ENCODE data around the gene AQP9. TPM values are rescaled to one million over a fixed set of nuclear protein-coding genes. Genes with fewer than 3 reads are reported as not detected.
"Not testable (repeated sequence)": the region's sequence is repeated elsewhere in the genome, so short reads cannot be mapped to it uniquely, and the experiment has no call there.

The AQP9 gene
- total RNA-seq, 2 donors from 2014 or later: 0.26 to 1.6 TPM

DNA sequence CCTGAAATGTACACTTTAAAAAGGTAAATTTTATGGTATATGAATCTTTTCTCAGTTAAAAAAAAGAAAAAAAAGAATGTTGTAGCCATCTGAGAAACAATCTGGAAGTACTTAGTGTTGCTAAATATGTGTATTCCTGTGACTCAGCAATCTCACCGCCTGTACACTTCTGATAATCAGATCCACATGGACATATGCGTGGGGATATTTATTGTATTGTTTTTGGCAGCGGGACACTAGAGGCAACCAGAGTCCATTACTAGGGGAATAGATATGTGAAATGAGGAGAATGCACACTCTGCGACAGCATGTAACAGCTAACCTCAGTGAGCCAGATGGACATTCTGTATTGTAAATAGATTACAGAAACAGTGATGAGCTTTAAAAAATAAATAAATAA is 65.4 kb downstream of the AQP9 start:
- H3K36me3 ChIP-seq (replicated peaks in 1 of 2; ENCODE audit: insufficient read depth in 1 of 2, low read depth in 2 of 2): no peaks in the 10 kb centered on the region
- H3K4me3 ChIP-seq: no peak overlapping the region
- DNase-seq (no peak), ATAC-seq (no peak)
- H3K4me1 ChIP-seq: no peaks in the 10 kb centered on the region
- WGBS, 2 donors: 48 to 63% methylated on average over 4 of the region's 4 CpGs
- no peak for TF ChIP-seq POLR2A (IDR thresholded peaks at IDR 0.05)
- TF ChIP-seq, protein P1, sequence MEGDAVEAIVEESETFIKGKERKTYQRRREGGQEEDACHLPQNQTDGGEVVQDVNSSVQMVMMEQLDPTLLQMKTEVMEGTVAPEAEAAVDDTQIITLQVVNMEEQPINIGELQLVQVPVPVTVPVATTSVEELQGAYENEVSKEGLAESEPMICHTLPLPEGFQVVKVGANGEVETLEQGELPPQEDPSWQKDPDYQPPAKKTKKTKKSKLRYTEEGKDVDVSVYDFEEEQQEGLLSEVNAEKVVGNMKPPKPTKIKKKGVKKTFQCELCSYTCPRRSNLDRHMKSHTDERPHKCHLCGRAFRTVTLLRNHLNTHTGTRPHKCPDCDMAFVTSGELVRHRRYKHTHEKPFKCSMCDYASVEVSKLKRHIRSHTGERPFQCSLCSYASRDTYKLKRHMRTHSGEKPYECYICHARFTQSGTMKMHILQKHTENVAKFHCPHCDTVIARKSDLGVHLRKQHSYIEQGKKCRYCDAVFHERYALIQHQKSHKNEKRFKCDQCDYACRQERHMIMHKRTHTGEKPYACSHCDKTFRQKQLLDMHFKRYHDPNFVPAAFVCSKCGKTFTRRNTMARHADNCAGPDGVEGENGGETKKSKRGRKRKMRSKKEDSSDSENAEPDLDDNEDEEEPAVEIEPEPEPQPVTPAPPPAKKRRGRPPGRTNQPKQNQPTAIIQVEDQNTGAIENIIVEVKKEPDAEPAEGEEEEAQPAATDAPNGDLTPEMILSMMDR (IDR thresholded peaks at IDR 0.05): no peak
- no peaks in the 10 kb centered on the region for H3K9me3 ChIP-seq
- intact Hi-C loops (cut with DNase I): no loop called here
- H3K27me3 ChIP-seq: no peaks in the 10 kb centered on the region
- no peak overlapping the region for H3K27ac ChIP-seq

DNA sequence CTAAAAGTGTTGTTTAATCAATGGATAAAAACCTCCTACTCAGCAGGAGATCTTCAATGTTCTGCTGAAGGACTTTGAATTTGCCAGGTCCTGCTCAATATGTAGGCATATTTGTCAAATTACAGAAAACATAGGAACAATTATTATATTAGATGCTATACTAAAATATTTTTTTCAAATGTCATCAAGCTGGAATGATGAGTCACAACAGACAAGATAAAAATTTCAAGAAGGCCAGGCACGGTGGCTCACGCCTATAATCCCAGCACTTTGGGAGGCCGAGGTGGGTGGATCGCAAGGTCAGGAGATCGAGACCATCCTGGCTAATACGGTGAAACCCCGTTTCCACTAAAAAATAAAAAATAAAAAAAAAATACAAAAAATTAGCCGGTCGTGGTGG is 68.0 kb downstream of the AQP9 start:
- intact Hi-C loops (cut with DNase I): no loop called here
- 83 to 89% methylated on average over 9 of the region's 9 CpGs for WGBS, 2 donors
- H3K36me3 ChIP-seq (replicated peaks in 1 of 2; ENCODE audit: insufficient read depth in 1 of 2, low read depth in 2 of 2): no peaks in the 10 kb centered on the region

DNA sequence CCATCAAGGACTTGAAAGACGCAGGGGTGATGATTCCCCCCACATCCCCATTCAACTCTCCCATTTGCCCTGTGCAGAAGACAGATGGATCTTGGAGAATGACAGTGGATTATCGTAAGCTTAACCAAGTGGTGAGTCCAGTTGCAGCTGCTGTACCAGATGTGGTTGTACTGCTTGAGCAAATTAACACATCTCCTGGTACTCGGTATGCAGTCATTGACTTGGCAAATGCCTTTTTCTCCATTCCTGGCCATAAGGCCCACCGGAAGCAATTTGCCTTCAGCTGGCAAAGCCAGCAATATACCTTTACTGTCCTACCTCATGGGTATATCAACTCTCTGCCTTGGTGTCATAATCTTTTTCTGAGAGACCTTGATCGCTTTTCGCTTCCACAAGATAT is 70.0 kb downstream of the AQP9 start:
- H3K4me1 ChIP-seq; H3K4me3 ChIP-seq; H3K9me3 ChIP-seq; H3K36me3 ChIP-seq (replicated peaks in 1 of 2; ENCODE audit: insufficient read depth in 1 of 2, low read depth in 2 of 2); H3K27ac ChIP-seq; ATAC-seq; DNase-seq; H3K27me3 ChIP-seq; intact Hi-C loops (cut with DNase I): not testable (repeated sequence)
- WGBS, 2 donors: 89 to 93% methylated on average over 6 of the region's 6 CpGs

More for the DNA sequence above, 68.0 kb downstream of the AQP9 start:
- no peak for ATAC-seq
- Histone ChIP-seq H3K9me3 (no peaks in the 10 kb centered on the region), H3K4me3 (no peak overlapping the region), H3K27ac (no peak overlapping the region), H3K4me1 (no peaks in the 10 kb centered on the region), H3K27me3 (no peaks in the 10 kb centered on the region)
- no peak for TF ChIP-seq POLR2A (IDR thresholded peaks at IDR 0.05)
- TF ChIP-seq, protein P1 (IDR thresholded peaks at IDR 0.05): no peak
- DNase-seq: no peak

DNA sequence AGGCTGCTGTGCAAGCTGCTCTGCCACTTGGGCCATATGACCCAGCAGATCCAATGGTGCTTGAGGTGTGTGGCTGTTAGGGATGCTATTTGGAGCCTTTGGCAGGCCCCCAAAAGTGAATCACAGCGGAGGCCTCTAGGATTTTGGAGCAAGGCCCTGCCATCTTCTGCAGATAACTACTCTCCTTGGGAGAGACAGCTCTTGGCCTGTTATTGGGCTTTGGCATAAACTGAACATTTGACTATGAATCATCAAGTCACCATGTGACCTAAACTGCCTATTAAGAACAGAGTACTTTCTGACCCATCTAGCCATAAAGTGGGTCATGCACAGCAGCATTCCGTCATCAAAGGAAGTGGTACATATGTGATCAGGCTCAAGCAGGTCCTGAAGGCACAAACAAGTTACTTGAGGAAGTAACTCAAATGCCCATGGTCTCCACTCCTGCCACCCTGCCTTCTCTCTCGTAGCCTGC is 70.9 kb downstream of the AQP9 start:
- ATAC-seq; H3K27me3 ChIP-seq; H3K9me3 ChIP-seq; H3K4me3 ChIP-seq; H3K4me1 ChIP-seq; H3K36me3 ChIP-seq (replicated peaks in 1 of 2; ENCODE audit: insufficient read depth in 1 of 2, low read depth in 2 of 2); H3K27ac ChIP-seq; intact Hi-C loops (cut with DNase I): not testable (repeated sequence)
- DNase-seq: peak in 1 of 4 donors; percentile 27
- WGBS, 2 donors: 78 to 92% methylated on average over 2 to 3 of the region's 3 CpGs

DNA sequence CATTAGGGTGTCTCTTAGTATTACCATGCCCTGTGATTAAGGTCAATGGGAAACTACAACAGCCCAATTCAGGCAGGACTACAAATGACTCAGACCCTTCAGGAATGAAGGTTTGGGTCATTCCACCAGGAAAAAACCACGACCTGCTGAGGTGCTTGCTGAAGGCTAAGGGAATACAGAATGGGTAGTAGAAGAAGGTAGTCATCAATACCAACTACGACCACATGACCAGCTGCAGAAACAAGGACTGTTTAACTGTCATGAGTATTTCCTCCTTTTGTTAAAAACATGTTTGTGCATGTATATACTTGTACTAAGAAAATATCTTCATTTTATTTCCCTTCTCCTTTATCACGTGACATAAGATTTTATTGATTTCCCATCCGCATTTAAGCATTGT is 71.8 kb downstream of the AQP9 start:
- WGBS, 2 donors: 67 to 68% methylated on average over 4 of the region's 4 CpGs
- intact Hi-C loops (cut with DNase I); H3K9me3 ChIP-seq; DNase-seq; H3K36me3 ChIP-seq (replicated peaks in 1 of 2; ENCODE audit: insufficient read depth in 1 of 2, low read depth in 2 of 2); H3K27me3 ChIP-seq; H3K27ac ChIP-seq; H3K4me1 ChIP-seq; H3K4me3 ChIP-seq; ATAC-seq: not testable (repeated sequence)

DNA sequence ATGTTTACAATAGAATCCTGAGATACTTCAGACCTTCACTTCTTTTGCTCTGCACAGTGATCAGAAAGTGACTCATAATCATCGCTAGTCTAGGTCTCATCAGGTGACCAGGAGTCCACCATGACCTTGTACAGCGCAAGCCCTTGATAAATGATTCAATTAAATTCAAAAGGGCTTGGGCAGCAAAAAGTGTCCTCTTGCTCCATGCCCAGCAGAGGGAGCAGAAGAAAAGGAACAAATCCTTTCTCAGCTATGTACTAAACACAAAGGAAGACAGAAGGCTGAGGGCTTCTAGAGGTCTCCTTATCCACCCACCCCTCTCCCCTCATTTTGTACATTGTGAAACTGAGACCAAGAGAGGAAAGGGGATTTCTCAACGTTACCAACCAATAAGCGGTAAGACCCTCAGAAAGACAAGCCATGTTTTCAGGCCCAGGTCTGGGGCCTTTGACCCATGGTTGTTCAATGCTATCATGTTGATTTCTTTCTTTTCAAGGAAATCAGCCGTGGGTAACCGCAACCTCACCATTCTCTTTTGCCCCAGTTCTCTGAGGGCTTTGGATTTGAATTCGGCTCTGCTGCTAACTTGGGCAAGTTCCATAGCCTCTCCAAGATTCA is 74.8 kb downstream of the AQP9 start:
- 56 to 61% methylated on average over 7 of the region's 7 CpGs for WGBS, 2 donors
- intact Hi-C loops (cut with DNase I): no loop called here
- Histone ChIP-seq H3K27me3 (no peaks in the 10 kb centered on the region), H3K4me3 (no peak overlapping the region), H3K36me3 (replicated peaks in 1 of 2; ENCODE audit: insufficient read depth in 1 of 2, low read depth in 2 of 2) (no peaks in the 10 kb centered on the region), H3K27ac (no peak overlapping the region), H3K9me3 (no peaks in the 10 kb centered on the region), H3K4me1 (no peaks in the 10 kb centered on the region)
- TF ChIP-seq, protein P1 (IDR thresholded peaks at IDR 0.05): peak; percentile 38 to 62 (median 52)
- TF ChIP-seq POLR2A (IDR thresholded peaks at IDR 0.05): no peak
- DNase-seq (peak in 2 of 4 donors; percentile 27 to 38), ATAC-seq (peak; percentile 74)

Data from body of pancreas (tissue), 4 donors.